GM21447 (cell line): ENCODE data around the gene TMEM131L.
A peak's percentile ranks its signal among the peaks of the same experiment; 100 is the strongest.

ENCODE experiments used
- ATAC-seq: cut with Tn5 transposase; IDR thresholded peaks from one replicate; pipeline ENCODE4 v1.9.1; 2021; ENCODE audit not compliant: unreplicated experiment

Gene TMEM131L

DNA sequence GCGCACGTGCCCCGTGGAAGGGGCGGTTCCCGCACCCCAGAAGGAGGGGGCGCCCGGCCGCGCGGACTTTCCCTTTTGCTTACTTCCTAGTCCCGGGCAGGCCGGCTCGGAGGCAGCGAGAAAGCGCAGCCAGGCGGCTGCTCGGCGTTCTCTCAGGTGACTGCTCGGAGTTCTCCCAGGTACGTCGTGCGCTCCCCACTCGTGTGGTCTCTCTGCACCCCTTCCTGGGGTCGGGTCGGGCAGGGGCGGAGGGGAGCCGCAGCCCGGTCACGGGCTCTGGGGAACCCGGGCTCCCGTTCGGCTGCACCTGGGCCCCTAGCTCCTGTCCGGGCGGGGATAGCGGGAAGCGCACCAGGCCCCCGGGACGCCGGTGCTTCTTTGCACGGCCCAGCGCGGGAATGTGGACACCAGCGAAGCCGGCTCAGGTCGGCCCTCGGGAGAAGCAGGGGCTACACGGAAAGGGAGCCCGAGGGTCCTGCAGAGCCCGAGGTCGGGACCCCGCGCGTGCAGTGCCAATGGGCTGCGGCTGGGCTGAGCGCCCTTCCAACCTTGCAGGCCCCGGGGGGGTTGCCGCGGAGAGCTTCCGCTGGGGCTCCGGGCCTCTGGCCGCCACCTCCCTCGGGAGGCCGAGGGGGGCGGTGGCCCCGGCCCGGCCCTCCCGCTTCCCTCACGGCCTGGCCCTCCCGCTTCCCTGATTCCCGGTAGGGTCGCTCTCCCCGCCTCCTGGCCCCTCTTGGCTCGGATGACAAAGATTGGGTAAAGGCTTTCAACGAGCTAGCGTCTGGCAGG lies 218.2 kb downstream of the TMEM131L start, which contains the start of gene TLR2:
Gene TLR2, plus strand, starts transcription at position 99 of the 789 bp plus-strand sequence. CDS start 18,628 bp downstream, outside the sequence.
- ATAC-seq: peak; percentile 89

DNA sequence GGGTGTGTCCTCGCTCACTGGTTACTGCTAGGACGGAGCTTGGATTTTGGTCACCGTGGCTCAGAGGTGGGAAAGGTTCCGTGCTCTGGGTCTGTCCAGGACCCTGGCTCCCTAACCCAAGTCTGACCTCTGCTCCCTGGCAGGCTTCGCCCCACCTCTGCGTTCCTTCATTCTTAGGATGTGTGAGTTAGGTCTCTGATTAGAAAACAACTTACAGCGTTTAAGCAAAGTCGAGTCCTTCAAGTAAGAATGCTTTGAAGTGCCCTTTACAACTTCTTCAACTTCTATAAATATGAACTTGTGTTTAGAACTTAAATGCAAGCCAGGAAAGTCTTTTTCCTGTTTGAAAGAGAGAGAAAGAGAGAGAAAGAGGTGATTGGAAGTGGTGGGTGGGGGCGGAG lies 218.8 kb downstream of the TMEM131L start:
- no peak for ATAC-seq
